DND-41 (cell line): Measurements from ENCODE around the gene SETD1A.

Experiments
- EZH2 ChIP-seq: IDR thresholded peaks from 3 replicates; pipeline ENCODE4 v1.6.1; 2012; ENCODE audit warnings: borderline replicate concordance, low read depth, mild to moderate bottlenecking, moderate library complexity, low read length, inconsistent platforms; ENCODE audit not compliant: severe bottlenecking
- TF ChIP-seq, protein P1 (sequence below): IDR thresholded peaks from 2 replicates; pipeline ENCODE4 v1.5.1; 2012; ENCODE audit warnings: borderline replicate concordance, low read length, moderate library complexity, mild to moderate bottlenecking; ENCODE audit not compliant: poor library complexity, severe bottlenecking; ENCODE audit errors: extremely low read depth

- TF ChIP-seq, protein P1, sequence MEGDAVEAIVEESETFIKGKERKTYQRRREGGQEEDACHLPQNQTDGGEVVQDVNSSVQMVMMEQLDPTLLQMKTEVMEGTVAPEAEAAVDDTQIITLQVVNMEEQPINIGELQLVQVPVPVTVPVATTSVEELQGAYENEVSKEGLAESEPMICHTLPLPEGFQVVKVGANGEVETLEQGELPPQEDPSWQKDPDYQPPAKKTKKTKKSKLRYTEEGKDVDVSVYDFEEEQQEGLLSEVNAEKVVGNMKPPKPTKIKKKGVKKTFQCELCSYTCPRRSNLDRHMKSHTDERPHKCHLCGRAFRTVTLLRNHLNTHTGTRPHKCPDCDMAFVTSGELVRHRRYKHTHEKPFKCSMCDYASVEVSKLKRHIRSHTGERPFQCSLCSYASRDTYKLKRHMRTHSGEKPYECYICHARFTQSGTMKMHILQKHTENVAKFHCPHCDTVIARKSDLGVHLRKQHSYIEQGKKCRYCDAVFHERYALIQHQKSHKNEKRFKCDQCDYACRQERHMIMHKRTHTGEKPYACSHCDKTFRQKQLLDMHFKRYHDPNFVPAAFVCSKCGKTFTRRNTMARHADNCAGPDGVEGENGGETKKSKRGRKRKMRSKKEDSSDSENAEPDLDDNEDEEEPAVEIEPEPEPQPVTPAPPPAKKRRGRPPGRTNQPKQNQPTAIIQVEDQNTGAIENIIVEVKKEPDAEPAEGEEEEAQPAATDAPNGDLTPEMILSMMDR = no peak
- no peak for TF ChIP-seq EZH2
These were observed 26.5 kb downstream of the SETD1A start for GRCh38 chr16:30983898-30984610.
